K562 (cell line): ENCODE data around the gene TEX9. TPM values are rescaled to one million over a fixed set of nuclear protein-coding genes. Genes with fewer than 3 reads are reported as not detected.
"Not testable (repeated sequence)": the region's sequence is repeated elsewhere in the genome, so short reads cannot be mapped to it uniquely, and the experiment has no call there.

Experiments used
- ATAC-seq: fragments of 200-7000 bp; cut with Tn5 transposase; 3 replicates; pipeline ENCODE4 v1.9.1; 2020; ENCODE audit warnings: moderate library complexity
- BruUV-seq: library from RNA; stranded (reverse); fragments of 400-500 nt; replicated peaks from 2 replicates; lab custom pipeline; 2021; lab: Mats Ljungman, UMichigan
- CTCF ChIA-PET: fragments of 300-600 bp; formaldehyde crosslinking; extraction: SDS; loops from one replicate; lab custom pipeline; 2021; ENCODE audit warnings: low intra/inter-chr PET ratio; lab: Yijun Ruan, JAX
- POLR2A ChIA-PET: fragments of 300-600, 350-650 bp; sonication (Branson Sonifier 250); formaldehyde crosslinking; extraction: SDS; loops from one replicate; lab custom pipeline; 2021; ENCODE audit warnings: antibody characterized with exemption, inconsistent platforms; lab: Yijun Ruan, JAX
- DNase-seq, 4 experiments: peaks; one replicate each; pipeline versions ENCODE4 v3.0.0 to v3.0.0-alpha.2; 2011 to 2018; ENCODE audit warnings: low spot score in 3 of 4, mixed read lengths in 3 of 4; ENCODE audit errors: extremely low read depth in 1 of 4
- FAIRE-seq: peaks from 2 replicates; lab custom pipeline; 2011; peaks lifted over from hg19 to GRCh38; lab: Jason Lieb, UNC
- H2AFZ ChIP-seq: 2 replicates; pipeline ENCODE4 v1.6.0; 2011; ENCODE audit warnings: low read depth, low read length, control low read depth, inconsistent platforms
- H3K27ac ChIP-seq: fragments of 200-600 bp; 3 replicates; pipeline ENCODE4 v1.8.0; 2011; ENCODE audit warnings: low read depth, mild to moderate bottlenecking, control low read depth, inconsistent platforms, low read length, moderate library complexity, mixed read lengths; ENCODE audit errors: extremely low read depth
- H3K27me3 ChIP-seq, 2 experiments: fragments of 300-600 bp in 1 of 2; 2 replicates in 1 of 2; 3 replicates in 1 of 2; pipeline versions ENCODE4 v1.6.0 to v1.8.0; 2011; ENCODE audit warnings: inconsistent platforms in 2 of 2, low read length in 2 of 2, mild to moderate bottlenecking in 1 of 2, mixed read lengths in 1 of 2, moderate library complexity in 1 of 2; ENCODE audit not compliant: control insufficient read depth in 2 of 2, insufficient read depth in 2 of 2
- H3K36me3 ChIP-seq: fragments of 300-600 bp; 3 replicates; pipeline ENCODE4 v1.8.0; 2011; ENCODE audit warnings: mild to moderate bottlenecking, low read length, inconsistent platforms; ENCODE audit not compliant: control insufficient read depth, insufficient read depth
- H3K4me1 ChIP-seq, 2 experiments: fragments of 200-600 bp in 1 of 2; replicated peaks in 1 of 2; 2 replicates in 1 of 2; 3 replicates in 1 of 2; pipeline versions ENCODE4 v1.5.1 to v1.8.0; 2011; ENCODE audit warnings: inconsistent platforms in 2 of 2, low read length in 2 of 2, mild to moderate bottlenecking in 1 of 2, mixed read lengths in 1 of 2, moderate library complexity in 1 of 2; ENCODE audit not compliant: control insufficient read depth in 2 of 2, insufficient read depth in 2 of 2
- H3K4me2 ChIP-seq: 2 replicates; pipeline ENCODE4 v1.6.1; 2011; ENCODE audit warnings: low read length, control low read depth, inconsistent platforms, mixed read lengths; ENCODE audit not compliant: insufficient read depth
- H3K4me3 ChIP-seq: fragments of 200-600 bp; sonication (generic), shearing (Covaris generic); 2 replicates; pipeline ENCODE4 v1.5.1; 2016; ENCODE audit warnings: control low read depth, inconsistent platforms
- H3K79me2 ChIP-seq: fragments of 200-600 bp; 3 replicates; pipeline ENCODE4 v1.8.0; 2011; ENCODE audit warnings: low read length, inconsistent platforms; ENCODE audit not compliant: control insufficient read depth, insufficient read depth
- H3K9ac ChIP-seq, 2 experiments: 2 replicates each; pipeline versions ENCODE4 v1.6.0 to v1.6.1; 2011; ENCODE audit warnings: low read depth in 2 of 2, low read length in 2 of 2, control low read depth in 1 of 2, inconsistent platforms in 1 of 2, mild to moderate bottlenecking in 1 of 2, mixed read lengths in 1 of 2; ENCODE audit not compliant: insufficient read depth in 1 of 2
- H3K9me1 ChIP-seq: one replicate; pipeline ENCODE4 v1.6.0; 2011; ENCODE audit warnings: inconsistent platforms, mild to moderate bottlenecking, low read length, moderate library complexity; ENCODE audit not compliant: control insufficient read depth, insufficient read depth
- H3K9me3 ChIP-seq: replicated peaks from 2 replicates; pipeline ENCODE4 v1.5.1; 2011; ENCODE audit warnings: low read depth, low read length, inconsistent platforms; ENCODE audit not compliant: control insufficient read depth, insufficient read depth
- H4K20me1 ChIP-seq: replicated peaks from 2 replicates; pipeline ENCODE4 v1.6.1; 2011; ENCODE audit warnings: low read length, inconsistent platforms, mixed read lengths; ENCODE audit not compliant: control insufficient read depth, insufficient read depth
- CEBPB ChIP-seq: fragments of 450-650 bp; IDR thresholded peaks from 2 replicates; pipeline ENCODE4 v1.6.1; 2016; ENCODE audit warnings: missing genetic modification characterization, missing compliant biosample characterization
- ZNF561 ChIP-seq: fragments of 450-650 bp; formaldehyde crosslinking; conservative IDR thresholded peaks from 2 replicates; pipeline ENCODE4 v1.4.0; 2020; ENCODE audit warnings: mild to moderate bottlenecking, moderate library complexity
- WGBS: fragments of 100-300 bp; shearing (Covaris generic); methylation state at CpG from one replicate; pipeline ENCODE4 v1.1.6; 2016; ENCODE audit warnings: low coverage, mixed read lengths; ENCODE audit not compliant: insufficient coverage; ENCODE audit errors: missing lambda C conversion rate; 5-methylcytosine and 5-hydroxymethylcytosine counted together
- in situ Hi-C: fragments of 300-500 bp; cut with MboI; formaldehyde crosslinking; loops from 4 replicates; pipeline ENCODE4 v1.15.0; 2018; ENCODE audit warnings: inconsistent platforms, mixed read lengths
- intact Hi-C: fragments of 100-400 bp; cut with micrococcal nuclease; formaldehyde crosslinking; loops from 2 replicates; pipeline ENCODE4 v1.14.2; 2022
- polyA plus RNA-seq, 8 experiments: library from polyadenylated mRNA; depleted of rRNA in 4 of 8; stranded (reverse) in 5 of 8; unstranded in 3 of 8; fragments of >200 nt; fragmentation: Nextera tagmentation in 2 of 8; fragmentation: Illumina TruSeq in 1 of 8; extraction: Ambion mirVana in 2 of 8; extraction: Trizol in 1 of 8; gene quantifications; 2 replicates each; pipeline versions ENCODE4 v1.2.1 to v1.2.3, GENCODE V29; 2011 to 2014; ENCODE audit warnings: inconsistent platforms in 1 of 8, missing spikeins in 1 of 8
- total RNA-seq, 7 experiments: library from RNA; depleted of rRNA in 6 of 7; stranded (reverse); fragments of >200 nt in 6 of 7; fragmentation: Illumina TruSeq in 2 of 7; extraction: Trizol in 2 of 7; gene quantifications; 2 replicates each; pipeline versions ENCODE4 v1.2.1 to v1.2.3, GENCODE V29; 2011 to 2021; ENCODE audit warnings: low replicate concordance in 1 of 7

TEX9 gene
- total and polyA plus RNA-seq, 9 of the 15 experiments (the other 6 are each of a cell fraction or from before 2014, with no cell fraction given), result 0.93 to 3.6 (median 2.4) TPM

DNA sequence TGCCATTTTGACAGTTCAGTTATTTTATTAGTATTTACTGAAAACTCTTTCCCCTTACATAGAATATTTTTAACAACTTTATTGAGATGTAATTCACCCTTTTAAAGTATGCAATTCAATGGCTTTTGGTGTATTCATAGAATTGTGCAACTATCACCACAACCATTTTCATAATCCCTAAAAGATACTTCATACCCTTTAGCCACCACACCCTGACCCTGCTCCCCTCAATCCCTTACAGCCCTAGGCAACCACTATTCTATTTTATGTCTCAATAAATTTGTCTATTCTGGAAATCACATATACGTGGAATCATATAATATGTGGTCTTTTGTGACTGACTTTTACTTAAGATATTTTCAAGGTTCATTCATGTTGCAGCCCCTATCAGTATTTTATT is 29.7 kb downstream of the TEX9 start:
- no peaks in the 10 kb centered on the region for H3K9me1 ChIP-seq
- no peaks in the 10 kb centered on the region for H4K20me1 ChIP-seq
- no peaks in the 10 kb centered on the region for H3K4me1 ChIP-seq
- FAIRE-seq (no peak), DNase-seq (no peak), ATAC-seq (no peak)
- WGBS, result 17% methylated on average over 1 of the region's 1 CpG
- H3K79me2 ChIP-seq, result no peaks in the 10 kb centered on the region
- no TSS peak for BruUV-seq
- no peak overlapping the region for H3K4me3 ChIP-seq
- ChIA-PET POLR2A (no interaction called here), CTCF (no interaction called here)
- H3K27me3 ChIP-seq, result no peaks in the 10 kb centered on the region
- intact Hi-C loops (no loop called here), in situ Hi-C loops (no loop called here)
- H3K4me2 ChIP-seq, result no peak overlapping the region
- H3K9ac ChIP-seq, result no peak overlapping the region
- TF ChIP-seq CEBPB (tag) (0 out of 2 replicates have a peak, but pooled peaks have one; percentile 8), ZNF561 (no peak)
- no peaks in the 10 kb centered on the region for H3K36me3 ChIP-seq
- no peaks in the 10 kb centered on the region for H3K9me3 ChIP-seq
- H3K27ac ChIP-seq, result no peak overlapping the region
- H2AFZ ChIP-seq, result no peak overlapping the region

DNA sequence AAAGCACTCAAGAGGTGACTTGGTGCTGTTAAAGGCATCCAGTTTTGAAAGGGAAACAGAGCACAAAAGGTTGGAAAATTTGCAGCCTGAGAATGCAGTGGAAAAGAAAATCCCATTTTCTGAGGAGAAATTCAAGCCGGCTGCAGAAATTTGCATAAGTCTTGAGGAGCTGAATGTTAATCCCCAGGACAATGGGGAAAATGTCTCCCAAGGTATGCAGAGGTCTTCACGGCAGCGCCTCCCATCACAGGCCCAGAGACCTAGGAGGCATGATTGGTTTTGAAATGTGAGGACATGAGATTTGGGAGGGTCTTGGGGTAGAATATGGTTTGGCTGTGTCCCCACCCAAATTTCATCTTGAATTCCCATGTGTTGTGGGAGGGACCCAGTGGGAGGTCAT is 32.1 kb downstream of the TEX9 start:
- H3K4me3 ChIP-seq, H3K4me1 ChIP-seq, H3K9ac ChIP-seq, H2AFZ ChIP-seq, in situ Hi-C loops, FAIRE-seq, H3K9me1 ChIP-seq, H3K9me3 ChIP-seq, DNase-seq, H3K27ac ChIP-seq, intact Hi-C loops, BruUV-seq, H3K36me3 ChIP-seq, POLR2A ChIA-PET, H3K79me2 ChIP-seq, CTCF ChIA-PET, H3K4me2 ChIP-seq, H4K20me1 ChIP-seq, ATAC-seq, H3K27me3 ChIP-seq: not testable (repeated sequence)
- WGBS, result 53% methylated on average over 3 of the region's 3 CpGs

DNA sequence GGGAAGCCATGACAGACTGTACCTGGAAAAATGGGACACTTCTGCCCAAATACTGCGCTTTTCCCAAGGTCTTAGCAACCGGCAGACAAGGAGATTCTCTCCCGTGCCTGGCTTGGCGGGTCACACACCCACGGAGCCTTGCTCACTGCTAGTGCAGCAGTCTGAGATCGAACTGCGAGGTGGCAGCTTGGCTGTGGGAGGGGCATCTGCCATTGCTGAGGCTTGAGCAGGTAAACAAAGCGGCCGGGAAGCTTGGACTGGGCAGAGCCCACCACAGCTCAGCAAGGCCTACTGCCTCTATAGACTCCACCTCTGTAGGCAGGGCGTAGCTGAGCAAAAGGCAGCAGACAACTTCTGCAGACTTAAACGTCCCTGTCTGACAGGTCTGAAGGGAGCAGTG is 34.0 kb downstream of the TEX9 start:
- BruUV-seq, CTCF ChIA-PET, H3K36me3 ChIP-seq, ATAC-seq, H3K79me2 ChIP-seq, intact Hi-C loops, H3K27me3 ChIP-seq, H3K27ac ChIP-seq, H3K9me1 ChIP-seq, H2AFZ ChIP-seq, DNase-seq, H3K9ac ChIP-seq, H4K20me1 ChIP-seq, FAIRE-seq, H3K4me3 ChIP-seq, H3K4me2 ChIP-seq, H3K4me1 ChIP-seq, H3K9me3 ChIP-seq, in situ Hi-C loops: not testable (repeated sequence)
- POLR2A ChIA-PET, result interaction anchor here (0.6 kb wide), 1 partner anchor 11 kb away, joined by 4 read pairs; no protein-coding TSS in a partner anchor
- WGBS, result 25% methylated on average over 10 of the region's 11 CpGs
